Progenitor cell of endocrine pancreas (in vitro differentiated cells): Measurements from ENCODE around the gene CD68. TPM values are rescaled to one million over a fixed set of nuclear protein-coding genes. Genes with fewer than 3 reads are reported as not detected.

ENCODE experiments used
- DNase-seq: peaks from one replicate; pipeline ENCODE4 v3.0.0; 2021; ENCODE audit warnings: low spot score; ENCODE audit not compliant: unreplicated experiment
- H3K27ac Mint-ChIP-seq: 2 replicates; pipeline ENCODE4 v1.8.0; 2021; ENCODE audit warnings: mild to moderate bottlenecking, moderate library complexity, mixed read lengths
- H3K27me3 Mint-ChIP-seq: 2 replicates; pipeline ENCODE4 v1.8.0; 2021; ENCODE audit warnings: mixed read lengths
- H3K36me3 Mint-ChIP-seq: 2 replicates; pipeline ENCODE4 v1.8.0; 2022; ENCODE audit warnings: mixed read lengths; ENCODE audit not compliant: insufficient read depth
- H3K4me1 Mint-ChIP-seq: 2 replicates; pipeline ENCODE4 v1.8.0; 2021; ENCODE audit warnings: low read depth, mixed read lengths
- H3K4me3 Mint-ChIP-seq: 2 replicates; pipeline ENCODE4 v1.8.0; 2021; ENCODE audit warnings: low read depth, mild to moderate bottlenecking, moderate library complexity, mixed read lengths
- H3K9me3 Mint-ChIP-seq: 2 replicates; pipeline ENCODE4 v1.8.0; 2021; ENCODE audit warnings: low read depth, mixed read lengths
- CTCF ChIP-seq: fragments of 200-600 bp; sonication (generic); IDR thresholded peaks from one replicate; pipeline ENCODE4 v1.5.0; 2021; ENCODE audit warnings: antibody characterized with exemption, mild to moderate bottlenecking; ENCODE audit not compliant: unreplicated experiment
- total RNA-seq: library from RNA; stranded (reverse); gene quantifications from 2 replicates; pipeline ENCODE4 v1.2.1, GENCODE V29; 2021

Gene CD68
- total RNA-seq, 1 donor from 2014 or later = not detected

- H3K4me1 Mint-ChIP-seq = peaks cover 29% of the 10 kb centered on the region
Measured at GRCh38 chr17:7560172-7561027, 19.0 kb upstream of the CD68 start.

GRCh38 chr17:7561028-7561575 is 18.3 kb upstream of the CD68 start:
- no peaks in the 10 kb centered on the region for H3K27me3 Mint-ChIP-seq
- no peaks in the 10 kb centered on the region for H3K36me3 Mint-ChIP-seq
- TF ChIP-seq CTCF = peak; percentile 69
- H3K4me1 Mint-ChIP-seq = peaks cover 25% of the 10 kb centered on the region
- peak overlapping the region; percentile 96 for H3K27ac Mint-ChIP-seq
- peak overlapping the region; percentile 89 for H3K4me3 Mint-ChIP-seq
- no peaks in the 10 kb centered on the region for H3K9me3 Mint-ChIP-seq
- DNase-seq = peak; percentile 86

More at GRCh38 chr17:7560172-7561027, 19.0 kb upstream of the CD68 start:
- TF ChIP-seq CTCF = peak; percentile 65
- Mint-ChIP-seq H3K4me3 (peak overlapping the region; percentile 89), H3K36me3 (no peaks in the 10 kb centered on the region), H3K9me3 (no peaks in the 10 kb centered on the region), H3K27ac (peak overlapping the region; percentile 96), H3K27me3 (no peaks in the 10 kb centered on the region)
- peak; percentile 73 for DNase-seq

GRCh38 chr17:7561589-7562207 is 17.7 kb upstream of the CD68 start, which contains the start of gene SENP3:
Gene SENP3 (plus strand): TSS chr17:7561919. CDS start chr17:7563077, 1,158 bp downstream.
- H3K27me3 Mint-ChIP-seq = no peaks in the 10 kb centered on the region
- H3K27ac Mint-ChIP-seq = peak within 1 kb of the TSS; percentile 96
- no peak for TF ChIP-seq CTCF
- H3K36me3 Mint-ChIP-seq = no peaks in the 10 kb centered on the region
- H3K9me3 Mint-ChIP-seq = no peaks in the 10 kb centered on the region
- peak within 1 kb of the TSS; percentile 89 for H3K4me3 Mint-ChIP-seq
- DNase-seq = peak; percentile 87
- peaks cover 25% of the 10 kb centered on the region for H3K4me1 Mint-ChIP-seq

- TF ChIP-seq CTCF = no peak
- DNase-seq = no peak
- H3K4me1 Mint-ChIP-seq = peaks cover 25% of the 10 kb centered on the region
- H3K36me3 Mint-ChIP-seq = peaks cover 3% of the 10 kb centered on the region
- peak overlapping the region; percentile 95 for H3K27ac Mint-ChIP-seq
- peak overlapping the region; percentile 89 for H3K4me3 Mint-ChIP-seq
- H3K27me3 Mint-ChIP-seq = no peaks in the 10 kb centered on the region
- H3K9me3 Mint-ChIP-seq = no peaks in the 10 kb centered on the region
Measured at GRCh38 chr17:7562208-7562605, 17.2 kb upstream of the CD68 start.
